AG10803 (cell line): ENCODE results near the gene METTL22.

Experiments
- DNase-seq: peaks from one replicate; pipeline ENCODE4 v3.0.0; 2010; ENCODE audit warnings: low read depth
- H3K4me3 ChIP-seq: 2 replicates; pipeline ENCODE4 v1.5.1; 2011; ENCODE audit warnings: mild to moderate bottlenecking, low read length, control low read depth
- TF ChIP-seq, protein P1 (sequence below): conservative IDR thresholded peaks from 2 replicates; pipeline ENCODE4 v1.5.1; 2011; ENCODE audit warnings: mild to moderate bottlenecking, low read length, control low read depth, inconsistent platforms

The METTL22 gene

DNA sequence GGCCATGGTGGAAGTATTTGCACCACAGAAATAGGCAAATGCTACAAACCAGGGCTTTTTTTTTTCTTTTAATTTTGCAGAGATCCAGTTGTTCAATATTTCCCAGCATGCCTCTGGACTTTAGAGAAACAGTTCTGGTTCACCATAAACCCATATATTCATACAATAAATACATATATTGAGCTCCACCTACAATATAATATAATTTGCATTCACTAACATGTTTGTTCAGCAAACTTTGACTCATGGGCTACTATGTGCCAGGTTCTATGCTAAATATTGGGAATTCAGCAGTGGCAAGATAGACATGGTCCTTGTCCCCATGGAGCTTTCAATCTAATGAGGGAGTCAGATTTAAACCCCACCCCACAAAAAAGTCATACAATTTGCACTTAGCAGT lies 34.4 kb upstream of the METTL22 start:
- no peak overlapping the region for H3K4me3 ChIP-seq
- TF ChIP-seq, protein P1, sequence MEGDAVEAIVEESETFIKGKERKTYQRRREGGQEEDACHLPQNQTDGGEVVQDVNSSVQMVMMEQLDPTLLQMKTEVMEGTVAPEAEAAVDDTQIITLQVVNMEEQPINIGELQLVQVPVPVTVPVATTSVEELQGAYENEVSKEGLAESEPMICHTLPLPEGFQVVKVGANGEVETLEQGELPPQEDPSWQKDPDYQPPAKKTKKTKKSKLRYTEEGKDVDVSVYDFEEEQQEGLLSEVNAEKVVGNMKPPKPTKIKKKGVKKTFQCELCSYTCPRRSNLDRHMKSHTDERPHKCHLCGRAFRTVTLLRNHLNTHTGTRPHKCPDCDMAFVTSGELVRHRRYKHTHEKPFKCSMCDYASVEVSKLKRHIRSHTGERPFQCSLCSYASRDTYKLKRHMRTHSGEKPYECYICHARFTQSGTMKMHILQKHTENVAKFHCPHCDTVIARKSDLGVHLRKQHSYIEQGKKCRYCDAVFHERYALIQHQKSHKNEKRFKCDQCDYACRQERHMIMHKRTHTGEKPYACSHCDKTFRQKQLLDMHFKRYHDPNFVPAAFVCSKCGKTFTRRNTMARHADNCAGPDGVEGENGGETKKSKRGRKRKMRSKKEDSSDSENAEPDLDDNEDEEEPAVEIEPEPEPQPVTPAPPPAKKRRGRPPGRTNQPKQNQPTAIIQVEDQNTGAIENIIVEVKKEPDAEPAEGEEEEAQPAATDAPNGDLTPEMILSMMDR = no peak
- no peak for DNase-seq

DNA sequence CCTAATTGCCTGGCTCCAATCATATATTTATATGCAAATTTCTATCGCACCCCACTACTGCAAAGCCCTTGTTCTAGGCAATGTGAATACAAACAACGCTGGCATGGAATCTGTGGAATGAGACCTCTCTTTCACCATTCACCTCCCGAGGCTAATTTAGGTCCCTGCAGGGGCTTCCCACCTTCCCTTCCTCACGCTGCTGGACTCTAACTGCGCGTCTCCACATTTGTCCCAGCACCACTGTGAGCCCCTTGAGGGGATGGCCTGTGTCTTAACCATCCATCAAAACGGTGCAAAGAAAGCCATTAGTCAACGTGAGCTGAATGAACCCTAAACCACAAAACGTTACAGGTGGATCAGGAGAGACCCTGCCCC lies 32.8 kb upstream of the METTL22 start:
- no peak for DNase-seq
- H3K4me3 ChIP-seq = no peak overlapping the region
- TF ChIP-seq, protein P1 = no peak

DNA sequence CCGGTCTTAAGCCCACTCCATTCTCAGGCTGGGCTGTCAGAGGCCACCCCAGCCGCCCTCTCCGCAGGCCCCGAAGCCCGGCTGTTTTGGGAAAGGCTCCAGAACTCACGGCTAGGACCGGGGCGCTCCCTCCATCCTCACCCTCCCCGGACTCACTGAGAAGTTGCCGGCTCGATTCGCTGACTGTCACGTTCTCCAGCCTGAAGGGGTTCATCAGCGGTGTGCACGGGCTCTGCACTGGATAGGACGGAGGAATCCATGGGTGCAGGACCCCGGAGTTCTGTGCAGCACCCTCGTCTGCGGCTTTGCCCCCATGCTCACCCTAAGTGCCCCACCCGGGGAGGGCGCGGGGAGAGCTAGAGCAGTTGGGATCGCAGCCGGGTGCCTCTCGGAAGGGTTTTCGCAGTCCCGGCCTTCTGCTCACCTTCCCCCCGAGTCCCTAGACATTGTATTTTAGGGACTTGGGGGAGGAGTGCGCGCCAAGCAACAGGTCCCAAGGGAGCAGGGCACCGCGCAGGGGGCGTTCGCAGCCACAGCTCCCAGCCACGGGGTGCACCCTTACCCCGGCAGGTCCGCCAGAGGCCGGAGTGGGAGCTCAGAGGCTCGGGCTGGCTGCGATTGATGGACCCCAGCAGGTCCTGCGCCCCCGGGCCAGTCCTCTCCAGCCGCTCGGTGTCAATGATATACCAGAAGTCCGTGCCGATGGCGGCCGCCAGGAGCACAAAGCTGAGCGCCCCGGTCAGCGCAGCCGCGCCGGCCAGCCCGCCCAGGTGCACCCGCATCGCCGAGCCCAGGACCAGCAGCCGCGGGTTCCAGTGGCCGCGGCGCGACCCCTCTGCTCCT lies 32.2 kb upstream of the METTL22 start:
- no peak overlapping the region for H3K4me3 ChIP-seq

DNA sequence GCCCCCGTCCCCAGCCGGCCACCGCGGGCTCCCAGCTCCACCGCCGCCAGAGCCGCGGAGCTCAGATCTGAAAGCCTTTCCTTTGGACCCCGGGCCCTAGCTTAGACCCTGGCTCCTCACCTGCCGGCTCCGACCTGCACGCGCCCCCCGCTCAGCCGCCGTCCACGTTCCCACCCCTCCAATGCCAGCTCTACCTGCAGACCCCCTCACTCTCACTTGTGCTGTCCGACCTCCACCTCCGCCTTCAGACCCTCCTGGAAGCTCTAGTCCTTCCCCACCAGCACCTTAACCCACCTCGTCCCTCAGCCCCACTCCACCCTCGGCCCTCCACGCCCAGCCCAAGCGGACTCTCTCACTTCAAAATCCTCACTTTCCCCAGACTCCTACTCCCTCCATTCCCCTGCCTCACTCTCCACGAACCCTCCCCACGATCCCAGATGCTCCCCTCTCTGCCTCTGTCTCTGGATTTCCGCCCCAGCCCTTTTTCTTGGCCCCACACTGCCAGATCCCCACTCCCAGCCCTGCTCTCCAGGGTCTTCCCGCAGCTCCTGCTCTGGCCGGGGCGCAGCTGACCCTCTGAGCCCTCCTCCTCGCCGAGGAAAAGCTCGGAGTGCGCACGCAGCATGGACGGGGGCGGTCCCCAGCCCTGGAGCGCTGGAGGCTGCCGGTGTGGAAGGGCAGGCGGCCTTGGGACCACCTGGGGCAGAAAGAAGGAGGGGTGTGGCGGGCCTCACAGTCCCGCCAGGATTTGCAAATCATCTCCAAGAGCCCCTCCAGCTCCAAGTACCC lies 31.4 kb upstream of the METTL22 start, which contains the start of gene TMEM114:
Gene TMEM114 (minus strand): TSS at position 612 of the 789 bp plus-strand sequence. CDS start 673 bp downstream, outside the sequence.
- TF ChIP-seq, protein P1 = no peak
- no peak within 1 kb of the TSS for H3K4me3 ChIP-seq
- DNase-seq = no peak

More for the DNA sequence above, 32.2 kb upstream of the METTL22 start:
- TF ChIP-seq, protein P1 = no peak
- no peak for DNase-seq

DNA sequence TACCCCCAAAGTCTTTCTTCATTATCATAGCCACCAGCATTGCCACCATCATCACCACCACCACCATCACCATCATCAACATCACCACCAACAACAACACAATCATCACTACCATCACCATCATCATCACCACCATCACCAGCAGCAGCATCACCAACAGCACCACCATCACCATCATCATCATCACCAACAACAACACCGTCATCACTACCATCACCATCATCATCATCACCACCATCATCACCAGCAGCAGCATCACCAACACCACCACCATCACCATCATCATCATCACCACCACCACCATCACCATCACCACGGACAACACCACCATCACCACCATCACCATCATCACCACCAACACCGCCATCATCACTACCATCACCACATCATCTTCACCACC lies 30.7 kb upstream of the METTL22 start:
- TF ChIP-seq, protein P1 = no peak
- no peak for DNase-seq
- no peak overlapping the region for H3K4me3 ChIP-seq

DNA sequence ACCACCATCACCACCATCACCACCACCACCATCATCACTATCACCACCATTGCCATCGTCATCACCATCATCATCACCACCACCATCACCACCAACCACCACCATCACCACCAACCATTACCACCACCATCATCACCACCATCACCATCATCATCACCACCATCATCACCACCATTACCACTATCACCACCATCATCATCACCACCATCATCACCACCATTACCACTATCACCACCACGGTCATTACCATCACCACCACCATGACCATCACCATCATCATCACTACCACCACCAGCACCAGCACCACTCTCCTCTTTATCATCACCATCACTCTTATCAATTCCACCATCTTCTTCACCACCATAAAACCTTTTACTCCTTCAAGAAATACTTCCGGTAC lies 30.0 kb upstream of the METTL22 start:
- TF ChIP-seq, protein P1 = no peak
- no peak for DNase-seq
- H3K4me3 ChIP-seq = no peak overlapping the region
